Measurements from ENCODE around the gene SHC3. TPM values are rescaled to one million over a fixed set of nuclear protein-coding genes. Genes with fewer than 3 reads are reported as not detected.

SHC3 gene
- total and polyA plus RNA-seq, 2 of the 4 experiments (the other 2 are of a cell fraction): 4.5 to 13.3 TPM

DNA sequence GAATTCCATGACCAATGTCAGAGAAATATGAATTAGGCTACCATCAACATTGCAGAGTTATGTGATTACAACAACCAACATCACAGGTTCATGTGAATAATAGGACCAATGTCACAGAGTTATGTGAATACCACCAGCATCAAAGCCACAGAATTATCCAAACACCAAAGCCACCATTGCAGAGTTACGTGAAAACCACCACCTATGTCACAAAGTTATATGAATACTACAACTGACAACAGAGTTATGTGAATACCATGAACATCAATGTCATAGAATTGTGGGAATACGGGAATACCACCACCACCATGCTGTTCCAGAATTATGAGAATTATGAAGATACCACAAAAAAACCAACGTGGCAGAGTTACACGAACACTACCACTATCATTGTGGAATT lies 64.8 kb downstream of the SHC3 start:
- BruUV-seq (replicated peaks): no TSS peak
- H2AFZ ChIP-seq (replicated peaks; ENCODE audit: low read length, poor library complexity): no peak overlapping the region
- no peak overlapping the region for H3K18ac ChIP-seq (ENCODE audit: low read depth, low read length)
- TF ChIP-seq POLR2A (IDR thresholded peaks at IDR 0.05; ENCODE audit: low read depth, low read length) (no peak), MAZ (IDR thresholded peaks at IDR 0.05; ENCODE audit: borderline replicate concordance, low read depth, low read length) (no peak), CHD1 (IDR thresholded peaks at IDR 0.05; ENCODE audit: low read depth, low read length) (no peak), MAFK (IDR thresholded peaks at IDR 0.05; ENCODE audit: low read depth, low read length) (no peak), RFX5 (IDR thresholded peaks at IDR 0.05; ENCODE audit: low read depth, low read length) (no peak), SMC3 (IDR thresholded peaks at IDR 0.05; ENCODE audit: low read depth, low read length) (no peak), MXI1 (IDR thresholded peaks at IDR 0.05; ENCODE audit: borderline replicate concordance, low read depth, low read length) (no peak), RCOR1 (IDR thresholded peaks at IDR 0.05; ENCODE audit: insufficient replicate concordance, low read length) (no peak), FOS (IDR thresholded peaks at IDR 0.05; ENCODE audit: low read depth, low read length) (no peak), RAD21 (IDR thresholded peaks at IDR 0.05; ENCODE audit: low read length) (no peak), NFE2L2 (IDR thresholded peaks at IDR 0.05; ENCODE audit: low read depth, low read length) (no peak), CEBPB (IDR thresholded peaks at IDR 0.05; ENCODE audit: low read depth, low read length) (no peak)
- TF ChIP-seq, protein P1, sequence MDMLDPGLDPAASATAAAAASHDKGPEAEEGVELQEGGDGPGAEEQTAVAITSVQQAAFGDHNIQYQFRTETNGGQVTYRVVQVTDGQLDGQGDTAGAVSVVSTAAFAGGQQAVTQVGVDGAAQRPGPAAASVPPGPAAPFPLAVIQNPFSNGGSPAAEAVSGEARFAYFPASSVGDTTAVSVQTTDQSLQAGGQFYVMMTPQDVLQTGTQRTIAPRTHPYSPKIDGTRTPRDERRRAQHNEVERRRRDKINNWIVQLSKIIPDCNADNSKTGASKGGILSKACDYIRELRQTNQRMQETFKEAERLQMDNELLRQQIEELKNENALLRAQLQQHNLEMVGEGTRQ (IDR thresholded peaks at IDR 0.05; ENCODE audit: low read depth, low read length): no peak
- TF ChIP-seq, protein P2, sequence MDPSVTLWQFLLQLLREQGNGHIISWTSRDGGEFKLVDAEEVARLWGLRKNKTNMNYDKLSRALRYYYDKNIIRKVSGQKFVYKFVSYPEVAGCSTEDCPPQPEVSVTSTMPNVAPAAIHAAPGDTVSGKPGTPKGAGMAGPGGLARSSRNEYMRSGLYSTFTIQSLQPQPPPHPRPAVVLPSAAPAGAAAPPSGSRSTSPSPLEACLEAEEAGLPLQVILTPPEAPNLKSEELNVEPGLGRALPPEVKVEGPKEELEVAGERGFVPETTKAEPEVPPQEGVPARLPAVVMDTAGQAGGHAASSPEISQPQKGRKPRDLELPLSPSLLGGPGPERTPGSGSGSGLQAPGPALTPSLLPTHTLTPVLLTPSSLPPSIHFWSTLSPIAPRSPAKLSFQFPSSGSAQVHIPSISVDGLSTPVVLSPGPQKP (IDR thresholded peaks at IDR 0.05; ENCODE audit: borderline replicate concordance, low read depth, low read length): no peak
- H3K27ac ChIP-seq (ENCODE audit: insufficient read depth, low read length): no peak overlapping the region
- no peak overlapping the region for H2AK9ac ChIP-seq (replicated peaks; ENCODE audit: low read depth, low read length, poor library complexity)
- in situ Hi-C loops (cut with MboI; ENCODE audit: low sequenced_read_pairs): no loop called here
- no peak overlapping the region for H4K5ac ChIP-seq (ENCODE audit: low read depth, low read length)
- no peak overlapping the region for H3K4me2 ChIP-seq (ENCODE audit: low read depth, low read length)
- dilution Hi-C loops (cut with HindIII; ENCODE audit: low sequenced_read_pairs, unreplicated experiment): no loop called here
- no peak overlapping the region for H4K91ac ChIP-seq (ENCODE audit: insufficient read depth, low read depth, low read length)
- no peak for ATAC-seq (ENCODE audit: low read depth)
- no peak overlapping the region for H2BK20ac ChIP-seq (ENCODE audit: low read depth, low read length)
- no CpG with 5 or more reads among the region's 4 CpGs for WGBS, 2 experiments (ENCODE audit: extremely low coverage in 2 of 2, insufficient read length in 1 of 2)
- H3K4me3 ChIP-seq (ENCODE audit: insufficient read depth, low read depth, low read length): no peak overlapping the region
- POLR2A ChIA-PET (ENCODE audit: unreplicated experiment): no interaction called here
- no peak overlapping the region for H3K56ac ChIP-seq (ENCODE audit: extremely low read depth, insufficient read depth, low read length)
- H3K14ac ChIP-seq (replicated peaks; ENCODE audit: low read depth, low read length): no peak overlapping the region
- peaks cover 27 to 59% of the 10 kb centered on the region in 2 experiments for H3K79me1 ChIP-seq (ENCODE audit: low read depth in 1 of 2, low read length in 2 of 2)
- no peak overlapping the region for H4K8ac ChIP-seq (ENCODE audit: low read depth in 2 of 2, low read length in 2 of 2)
- no peak for DNase-seq
- no peak overlapping the region for H3K4ac ChIP-seq (ENCODE audit: low read depth, low read length)
- H3K9me3 ChIP-seq (ENCODE audit: control insufficient read depth, insufficient read depth, low read length): peaks cover 9% of the 10 kb centered on the region
- intact Hi-C loops (cut with micrococcal nuclease): no loop called here
- H2BK120ac ChIP-seq (ENCODE audit: low read depth, low read length): 0 out of 2 replicates have a peak overlapping the region, but pooled peaks have one; percentile 15
- CTCF ChIA-PET: no interaction called here
- H4K20me1 ChIP-seq (ENCODE audit: insufficient read depth, low read length): no peaks in the 10 kb centered on the region; the same call in 1 of the 2 replicates
- H2BK15ac ChIP-seq (ENCODE audit: low read depth, low read length): 0 out of 3 replicates have a peak overlapping the region, but pooled peaks have one; percentile 9
- H3K9ac ChIP-seq (ENCODE audit: low read depth, low read length): no peak overlapping the region
- no peaks in the 10 kb centered on the region for H3K27me3 ChIP-seq (ENCODE audit: control insufficient read depth, insufficient read depth, low read length)
- no peak overlapping the region for H2BK5ac ChIP-seq (ENCODE audit: low read depth, low read length, poor library complexity, severe bottlenecking)
- peaks cover 11% of the 10 kb centered on the region for H3K4me1 ChIP-seq (ENCODE audit: control insufficient read depth, insufficient read depth, low read length)
- no peak overlapping the region for H2AK5ac ChIP-seq (ENCODE audit: low read depth, low read length)
- no peak overlapping the region; the same call in 1 of the 2 replicates for H3K23ac ChIP-seq (ENCODE audit: low read depth, low read length)
- peaks cover 12% of the 10 kb centered on the region; the same call in 1 of the 2 replicates for H3K9me1 ChIP-seq (ENCODE audit: insufficient read depth, low read length)
- peaks cover 9% of the 10 kb centered on the region for H3K36me3 ChIP-seq (ENCODE audit: control insufficient read depth, insufficient read depth, low read length)
